ELR (cell line): ENCODE data around the gene MEX3D.
"Not testable (repeated sequence)": the region's sequence is repeated elsewhere in the genome, so short reads cannot be mapped to it uniquely, and the experiment has no call there.

ENCODE experiments used
- DNase-seq: peaks from one replicate; pipeline ENCODE4 v3.0.0-alpha.2; 2015; ENCODE audit warnings: low read depth

Gene MEX3D

DNA sequence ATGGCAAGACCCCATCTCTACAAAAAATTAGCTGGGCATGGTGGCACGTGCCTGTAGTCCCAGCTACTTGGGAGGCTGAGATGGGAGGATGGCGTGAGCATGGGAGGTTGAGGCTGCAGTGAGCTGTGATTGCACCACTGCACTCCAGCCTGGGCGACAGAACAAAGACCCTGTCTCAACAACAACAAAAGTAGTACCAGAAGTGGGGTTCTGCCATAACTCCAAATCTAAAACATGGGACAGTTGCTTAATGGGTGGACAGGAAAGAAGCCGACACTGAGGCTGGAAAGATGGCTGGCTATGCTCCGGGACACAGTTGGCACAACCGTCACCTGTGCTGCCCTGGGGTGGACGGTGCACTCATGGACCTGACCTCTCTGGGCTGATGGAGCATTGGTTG lies 32.4 kb downstream of the MEX3D start:
- not testable (repeated sequence) for DNase-seq

DNA sequence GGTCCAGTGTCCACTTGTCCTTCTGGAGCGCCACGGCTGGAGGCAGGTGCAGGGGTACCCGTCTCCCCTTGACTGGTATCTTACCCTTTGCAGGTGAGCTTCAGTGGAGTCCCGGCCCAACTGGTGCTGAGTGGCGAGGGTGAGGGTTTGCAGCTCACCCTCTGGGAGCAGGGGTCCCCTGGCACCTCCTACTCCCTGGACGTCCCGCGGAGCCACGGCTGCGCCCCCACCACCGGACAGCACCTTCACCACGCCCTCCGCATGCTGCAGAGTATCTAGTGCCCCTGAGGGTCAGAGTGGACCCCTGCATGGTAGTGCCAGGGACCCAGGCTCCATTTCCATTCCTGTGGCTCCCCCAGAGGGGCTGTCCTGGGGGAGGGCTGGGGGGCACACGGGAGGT lies 33.2 kb downstream of the MEX3D start:
- DNase-seq, result no peak

DNA sequence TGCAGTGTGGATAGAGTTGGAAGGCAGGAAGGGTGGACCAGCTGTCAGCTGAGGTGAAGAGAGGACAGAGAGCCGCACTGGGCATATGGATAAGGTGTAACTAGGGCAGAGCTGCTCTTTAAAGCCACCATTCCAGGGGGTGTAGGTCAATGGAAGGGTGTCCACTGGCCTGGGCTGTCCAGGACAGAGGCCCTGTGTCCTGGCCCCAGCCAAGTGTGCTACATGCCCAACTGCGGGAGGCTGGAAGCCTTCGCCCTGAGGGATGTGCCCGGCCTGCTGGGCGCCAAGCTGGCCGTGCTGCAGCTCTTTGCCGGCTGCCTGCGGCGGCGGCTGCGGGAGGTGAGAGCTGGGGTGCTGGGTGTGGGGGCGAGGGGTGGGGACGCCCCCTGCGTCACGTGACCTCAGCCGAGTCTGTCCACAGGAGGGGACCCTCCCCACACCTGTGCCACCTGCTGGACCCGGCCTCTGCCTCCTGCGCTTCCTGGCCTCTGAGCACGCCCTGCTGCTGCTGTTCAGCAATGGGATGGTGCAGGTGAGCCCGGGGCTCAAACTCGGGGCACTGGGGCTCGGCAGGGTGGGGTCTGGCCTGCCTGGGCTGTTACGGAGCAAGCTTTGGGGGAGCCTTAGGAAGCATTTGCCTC lies 34.5 kb downstream of the MEX3D start:
- no peak for DNase-seq

DNA sequence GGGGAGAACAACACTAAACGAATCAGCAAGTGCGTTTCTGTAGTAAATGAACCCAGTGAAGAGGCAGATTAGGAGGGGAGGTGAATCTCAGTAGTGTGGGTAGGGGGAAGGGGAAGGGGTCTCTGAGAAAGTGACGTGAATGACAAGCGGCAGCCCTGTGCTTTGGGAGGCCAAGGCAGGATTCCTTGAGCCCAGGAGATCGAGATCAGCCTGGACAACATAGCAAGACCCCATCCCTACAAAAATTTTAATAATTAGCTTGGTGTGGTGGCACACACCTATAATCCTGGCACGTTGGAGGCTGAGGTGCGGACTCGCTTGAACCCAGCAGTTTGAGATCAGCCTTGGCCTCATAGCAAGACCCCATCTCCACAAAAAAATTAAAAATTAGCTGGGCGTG lies 36.1 kb downstream of the MEX3D start:
- no peak for DNase-seq

DNA sequence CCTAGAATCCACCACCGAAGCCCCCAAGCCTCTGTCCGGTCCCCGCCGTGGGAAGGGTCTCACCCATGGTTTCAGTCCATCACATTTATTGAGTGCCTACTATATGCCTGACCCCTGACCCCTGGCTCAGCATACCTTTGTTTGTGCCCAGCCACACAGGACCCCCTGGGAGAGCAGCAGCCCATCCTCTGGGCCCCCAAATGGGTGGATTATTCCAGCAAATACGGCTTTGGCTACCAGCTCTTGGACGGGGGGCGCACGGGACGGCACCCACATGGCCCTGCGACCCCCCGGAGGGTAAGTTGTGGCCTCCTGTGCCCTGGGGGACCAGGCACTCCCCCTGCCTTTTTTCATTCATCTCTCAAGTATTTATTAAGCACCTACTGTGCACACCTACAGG lies 36.5 kb downstream of the MEX3D start:
- DNase-seq, result no peak

DNA sequence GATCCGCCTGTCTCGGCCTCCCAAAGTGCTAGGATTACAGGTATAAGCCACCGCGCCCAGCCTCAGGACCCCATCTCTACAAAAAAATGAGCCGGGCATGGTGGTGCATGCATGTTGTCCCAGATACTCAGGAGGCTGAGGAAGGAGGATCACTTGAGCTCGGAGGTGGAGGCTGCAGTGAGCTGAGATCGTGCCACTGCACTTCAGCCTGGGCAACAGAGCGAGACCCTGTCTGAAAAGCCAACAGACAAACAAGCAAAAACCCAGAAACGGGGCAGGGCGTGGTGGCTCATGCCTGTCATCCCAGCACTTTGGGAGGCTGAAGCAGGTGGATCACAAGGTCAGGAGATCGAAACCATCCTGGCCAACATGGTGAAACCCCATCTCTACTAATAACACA lies 37.3 kb downstream of the MEX3D start:
- not testable (repeated sequence) for DNase-seq

DNA sequence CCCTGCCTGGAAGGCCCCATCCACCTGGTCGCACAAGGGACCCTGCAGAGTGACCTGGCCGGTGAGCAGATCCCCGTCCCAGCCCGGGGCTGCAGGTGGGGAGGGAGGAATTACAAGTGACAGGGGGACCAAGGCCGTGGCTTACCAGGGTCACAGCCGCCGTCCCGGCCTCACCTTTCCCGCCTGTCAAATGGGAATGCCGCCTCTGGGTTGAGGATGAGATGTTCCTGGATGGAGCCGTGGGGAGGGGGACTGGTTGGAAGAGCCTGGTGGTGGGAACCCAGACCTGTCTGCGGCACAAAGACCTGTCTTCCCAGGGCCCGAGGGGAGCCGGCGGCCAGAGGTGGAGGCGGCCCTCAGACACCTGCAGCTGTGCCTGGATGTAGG lies 38.7 kb downstream of the MEX3D start:
- no peak for DNase-seq

DNA sequence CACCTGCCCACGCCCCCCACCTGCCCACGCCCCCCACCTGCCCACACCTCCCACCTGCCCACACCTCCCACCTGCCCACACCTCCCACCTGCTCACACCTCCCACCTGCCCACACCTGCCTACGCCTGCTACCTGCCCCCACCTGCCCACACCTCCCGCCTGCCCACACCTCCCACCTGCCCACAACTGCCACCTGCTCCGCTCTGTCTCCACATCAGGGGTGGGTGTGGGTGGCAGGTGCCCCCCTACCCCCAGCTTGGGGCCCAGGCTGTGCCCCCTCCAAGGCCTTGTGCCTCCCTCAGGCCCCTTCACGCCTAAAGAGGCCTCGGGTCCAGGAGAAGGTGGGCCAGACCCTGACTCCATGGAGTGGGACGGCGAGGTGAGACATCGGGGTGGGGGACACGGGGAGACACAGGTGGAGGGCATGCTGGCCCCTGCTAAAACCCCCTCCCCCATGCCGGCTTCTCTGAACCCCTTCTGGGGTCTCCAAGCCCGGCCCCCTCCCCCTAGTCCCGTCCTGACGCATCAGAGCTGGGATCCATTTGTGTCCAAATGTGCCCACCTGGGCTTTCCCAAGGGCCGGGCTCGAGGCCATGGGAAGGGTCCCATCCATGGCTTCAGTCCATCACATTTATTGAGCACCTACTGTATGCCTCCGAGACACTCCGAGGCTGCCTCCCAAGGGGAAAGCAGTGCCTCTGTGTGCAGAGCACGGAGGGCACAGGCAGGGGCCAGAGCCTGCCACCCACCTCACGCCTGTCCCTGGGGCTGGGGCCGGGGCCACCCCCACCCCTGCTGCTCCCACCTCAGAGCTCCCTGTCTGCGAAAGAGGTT lies 39.3 kb downstream of the MEX3D start:
- no peak for DNase-seq

DNA sequence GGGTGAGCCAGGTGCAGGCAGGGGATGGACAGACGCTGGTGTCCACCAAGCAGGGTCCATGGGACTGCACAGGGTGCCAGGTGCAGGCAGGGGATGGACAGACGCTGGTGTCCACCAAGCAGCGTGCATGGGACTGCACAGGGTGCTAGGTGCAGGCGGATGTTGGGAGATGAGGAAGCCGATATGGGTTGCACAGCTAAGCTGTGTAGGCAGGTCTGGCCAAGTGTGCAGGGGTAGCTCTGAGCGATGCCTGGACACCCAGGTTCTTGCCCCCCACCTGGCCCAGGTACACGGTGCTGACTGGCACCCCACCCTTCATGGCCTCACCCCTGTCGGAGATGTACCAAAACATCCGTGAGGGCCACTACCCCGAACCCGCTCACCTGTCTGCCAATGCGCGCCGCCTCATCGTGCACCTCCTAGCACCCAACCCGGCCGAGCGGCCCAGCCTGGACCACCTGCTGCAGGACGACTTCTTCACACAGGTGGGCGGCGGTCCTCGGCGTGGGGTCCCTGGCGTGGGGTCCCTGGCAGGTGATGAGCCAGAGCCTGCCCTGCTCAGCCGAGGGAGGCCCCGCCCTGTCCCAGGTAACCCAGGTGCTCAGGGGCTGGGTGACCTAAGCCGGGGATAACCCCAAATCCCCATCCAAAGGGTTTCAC lies 40.3 kb downstream of the MEX3D start:
- no peak for DNase-seq

DNA sequence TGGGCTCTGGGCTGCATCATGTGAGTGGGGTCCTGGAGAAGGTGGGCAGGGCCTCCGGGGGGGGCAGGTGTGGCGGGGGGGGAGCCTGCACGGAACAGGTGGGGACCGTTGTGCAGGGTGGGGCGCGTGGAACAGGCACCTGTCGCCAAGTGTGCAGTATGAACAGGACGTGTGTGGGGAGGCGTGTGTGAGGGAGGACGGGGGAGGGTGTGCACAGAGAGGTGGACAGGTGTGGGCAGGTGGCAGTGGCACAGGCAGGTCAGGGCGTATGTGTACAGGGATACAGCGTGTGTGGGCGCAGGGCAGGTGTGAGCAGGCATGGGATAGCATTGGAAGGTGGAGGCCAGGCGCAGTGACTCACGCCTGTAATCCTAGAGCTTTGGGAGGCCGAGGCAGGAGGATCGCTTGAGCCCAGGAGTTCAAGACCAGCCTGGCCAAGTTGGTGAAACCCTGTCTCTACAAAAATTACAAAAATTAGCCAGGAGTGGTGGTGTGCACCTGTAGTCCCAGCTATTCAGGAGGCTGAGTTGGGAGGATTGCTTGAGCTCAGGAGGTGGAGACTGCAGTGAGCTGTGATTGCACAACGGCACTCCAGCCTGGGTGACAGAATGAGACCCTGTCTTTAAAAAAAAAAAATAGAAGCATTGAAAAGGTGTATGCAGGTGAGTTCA lies 41.0 kb downstream of the MEX3D start:
- DNase-seq, result no peak

DNA sequence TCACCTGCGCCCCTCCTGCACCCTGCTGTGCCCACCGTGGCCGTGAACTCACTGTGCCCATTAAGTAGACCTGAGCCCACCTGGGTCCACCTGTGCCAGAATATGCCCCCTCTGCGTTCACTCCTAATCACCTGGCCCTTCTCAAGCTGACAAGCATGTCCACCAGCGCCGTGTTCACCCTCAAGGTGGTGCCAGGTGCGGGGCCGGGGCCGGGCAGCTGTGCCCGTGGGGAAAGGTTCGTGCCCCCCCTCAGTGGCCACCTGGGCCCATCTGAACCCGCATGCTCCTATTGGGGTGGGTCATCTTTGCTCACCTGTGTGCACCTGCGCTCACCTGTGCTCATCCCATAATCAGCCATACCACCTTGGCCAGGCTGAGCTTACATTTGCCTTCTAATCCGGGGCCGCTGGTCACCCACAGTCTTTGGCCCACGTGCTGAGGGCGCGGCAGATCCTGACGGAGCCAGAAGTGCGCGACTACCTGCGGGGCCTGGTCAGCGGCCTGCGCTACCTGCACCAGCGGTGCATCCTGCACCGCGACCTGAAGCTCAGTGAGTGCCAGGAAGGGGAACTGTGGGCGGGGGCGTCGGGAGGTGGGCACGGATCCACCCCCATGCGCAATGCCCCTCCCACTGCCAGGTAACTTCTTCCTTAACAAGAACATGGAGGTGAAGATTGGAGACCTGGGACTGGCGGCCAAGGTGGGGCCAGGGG lies 41.9 kb downstream of the MEX3D start:
- no peak for DNase-seq

DNA sequence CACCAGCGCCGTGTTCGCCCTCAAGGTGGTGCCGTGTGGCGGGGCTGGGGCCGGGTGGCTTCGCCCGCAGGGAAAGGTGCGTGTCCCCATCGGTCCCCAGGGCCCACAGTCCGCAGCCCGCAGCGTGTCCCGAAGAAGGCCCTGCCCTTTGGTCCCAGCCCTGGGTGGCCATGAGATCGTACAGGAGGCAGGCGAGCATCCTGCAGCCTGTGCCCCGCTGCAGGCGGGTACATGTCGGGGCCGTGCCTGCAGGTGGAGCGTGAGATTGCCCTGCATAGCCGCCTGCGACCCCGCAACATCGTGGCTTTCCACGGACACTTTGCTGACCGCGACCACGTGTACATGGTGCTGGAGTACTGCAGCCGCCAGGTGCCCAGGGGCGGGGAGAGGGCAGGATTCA lies 42.8 kb downstream of the MEX3D start:
- no peak for DNase-seq

DNA sequence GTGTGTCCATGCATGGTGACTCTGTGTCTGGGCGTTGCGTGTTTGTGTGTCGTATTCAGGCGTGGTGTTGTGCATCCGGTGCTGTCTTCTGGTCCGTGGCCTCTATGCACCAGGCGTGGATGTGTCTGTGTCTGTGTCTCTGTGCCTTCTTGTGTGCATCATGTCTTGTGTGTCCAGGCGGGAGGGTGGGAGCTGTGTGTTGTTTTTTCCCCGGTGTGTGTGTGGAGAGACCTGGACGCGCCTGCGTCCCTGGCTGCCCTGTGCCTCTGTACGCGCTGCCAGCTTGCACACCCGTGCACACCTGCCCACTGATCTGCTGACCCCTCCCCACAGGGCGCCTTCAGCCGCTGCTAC lies 43.2 kb downstream of the MEX3D start:
- DNase-seq, result no peak

DNA sequence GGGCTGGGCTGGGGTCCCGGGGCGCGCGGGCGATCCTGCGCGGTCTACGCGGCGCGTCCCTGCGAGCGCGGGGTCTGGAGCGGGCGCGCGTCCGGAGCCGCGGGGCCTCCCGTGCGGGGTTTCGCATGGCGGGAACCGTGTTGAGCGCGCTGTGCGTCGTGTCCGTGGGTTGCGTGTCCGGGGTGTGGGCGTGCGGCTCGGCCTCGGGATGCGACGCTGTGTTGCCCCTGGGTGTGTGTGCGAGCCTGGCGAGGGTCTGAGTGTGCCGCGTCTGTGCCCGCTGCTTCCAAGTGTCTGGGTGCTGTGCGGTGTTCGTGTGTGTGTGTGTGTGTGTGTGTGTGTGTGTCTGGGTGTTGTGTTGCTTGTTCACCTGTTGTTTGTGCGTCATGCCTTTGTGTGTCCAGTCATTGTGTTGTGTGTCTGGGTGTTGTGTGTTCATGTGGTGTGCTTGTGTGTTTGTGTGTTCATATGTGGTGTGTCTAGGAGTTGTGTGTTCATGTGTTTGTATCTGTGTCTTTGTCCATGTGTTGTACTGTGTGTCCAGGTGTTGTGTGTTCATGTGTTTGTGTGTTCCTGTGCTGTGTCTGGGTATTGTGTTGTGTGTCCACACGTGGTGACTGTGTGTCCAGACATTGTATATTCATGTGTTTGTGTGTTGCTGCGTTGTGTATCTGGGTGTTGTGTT lies 43.7 kb downstream of the MEX3D start:
- DNase-seq, result no peak

DNA sequence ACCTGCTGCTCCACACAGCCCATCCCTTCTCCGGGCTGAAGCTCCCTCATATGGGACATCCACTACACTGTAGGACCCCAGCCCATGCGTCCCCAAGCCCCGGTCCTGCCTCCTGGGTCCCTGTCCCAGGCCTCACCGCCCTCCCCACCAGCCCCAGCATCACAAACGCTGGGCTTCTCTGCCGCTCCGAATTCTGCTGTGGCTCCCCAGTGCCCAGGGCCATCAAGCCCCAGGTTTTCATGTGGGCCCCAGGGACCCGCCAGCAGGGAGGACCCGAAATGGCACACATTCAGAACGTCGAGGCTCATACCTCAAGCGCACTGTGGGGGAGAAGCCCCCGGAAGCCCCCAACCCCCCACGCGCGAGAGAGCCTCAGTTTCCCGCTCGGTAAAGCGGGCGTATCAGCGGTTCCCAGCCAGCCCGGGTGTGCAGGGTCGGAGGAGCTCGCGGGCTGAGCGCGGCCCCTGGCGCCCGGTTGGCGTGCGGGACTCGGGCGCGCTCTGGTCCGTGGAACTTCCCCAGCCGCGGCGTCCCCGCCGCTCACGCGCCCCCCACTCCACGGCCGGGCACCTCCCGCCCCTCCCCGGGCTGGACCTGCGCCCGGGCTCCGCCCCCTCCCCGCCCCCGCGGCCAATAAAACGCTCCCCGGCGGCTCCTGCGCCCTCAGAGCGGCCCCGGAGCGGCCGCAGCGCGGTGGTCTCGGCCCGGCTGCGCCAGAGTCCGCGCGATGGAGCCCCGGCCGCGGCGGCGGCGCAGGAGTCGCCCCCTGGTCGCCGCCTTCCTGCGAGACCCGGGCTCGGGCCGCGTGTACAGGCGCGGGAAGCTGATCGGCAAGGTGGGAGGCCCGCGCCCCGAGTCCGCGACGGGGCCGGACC lies 44.5 kb downstream of the MEX3D start, which contains the start of gene PLK5:
TSS of gene PLK5 (plus strand) at position 666 of the 875 bp plus-strand sequence. CDS start 2,920 bp downstream, outside the sequence.
- DNase-seq, result no peak

DNA sequence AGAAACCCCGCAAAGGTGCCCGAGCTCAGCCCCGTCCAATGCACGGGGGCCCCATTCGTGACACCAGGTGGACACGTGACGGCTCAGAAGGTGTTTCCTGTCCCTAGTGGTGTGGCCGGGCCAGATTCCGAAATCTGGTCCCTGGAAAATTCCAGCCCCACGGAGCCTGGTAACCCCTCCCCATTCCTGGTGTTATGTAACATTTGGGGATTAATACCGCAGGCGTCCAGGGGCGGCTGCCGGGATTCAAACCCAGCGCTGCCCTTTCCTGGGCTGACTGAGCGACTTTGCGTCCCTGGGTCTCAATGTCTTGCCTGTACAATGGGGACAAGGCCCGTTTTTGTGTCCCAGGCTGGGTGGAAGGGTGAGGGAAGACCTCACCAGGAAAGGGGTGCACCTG lies 45.3 kb downstream of the MEX3D start:
- DNase-seq, result no peak

DNA sequence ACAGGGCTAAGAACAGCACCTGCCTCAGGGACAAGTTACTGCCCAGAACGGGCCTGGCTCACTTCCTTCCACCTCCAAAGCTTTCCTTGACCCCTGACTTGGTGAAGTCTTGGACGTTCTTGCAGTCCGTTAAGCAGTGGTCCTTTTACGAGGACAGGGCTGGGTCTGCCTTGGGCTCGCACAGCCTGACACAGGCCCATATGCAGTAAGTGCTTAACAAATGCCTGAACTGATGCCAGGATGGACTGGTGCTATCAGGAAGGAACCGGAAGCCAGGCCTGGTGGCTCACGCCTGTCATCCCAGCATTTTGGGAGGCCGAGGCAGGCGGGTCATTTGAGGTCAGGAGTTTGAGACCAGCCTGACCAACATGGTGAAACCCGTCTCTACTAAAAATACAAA lies 46.1 kb downstream of the MEX3D start:
- no peak for DNase-seq

DNA sequence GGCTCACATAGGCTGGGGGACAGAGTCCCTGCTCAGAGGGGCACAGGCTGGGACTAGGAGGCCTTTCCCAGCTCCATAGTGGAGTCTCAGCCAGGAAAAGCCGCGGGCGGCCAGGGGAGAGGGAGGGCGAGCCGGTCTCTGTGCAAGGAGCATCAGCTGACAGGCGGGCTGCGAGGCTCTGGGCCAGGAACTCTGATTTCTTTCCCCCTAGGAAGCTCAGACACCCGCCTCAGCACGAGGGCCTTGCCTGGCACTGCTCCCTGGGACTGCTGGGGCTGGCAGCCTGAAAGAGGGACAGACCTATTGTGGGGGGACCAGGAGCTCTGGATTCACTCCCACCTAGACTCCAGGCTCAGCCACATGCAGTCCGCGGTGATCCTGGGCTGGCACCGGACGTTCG lies 46.5 kb downstream of the MEX3D start:
- DNase-seq, result no peak

DNA sequence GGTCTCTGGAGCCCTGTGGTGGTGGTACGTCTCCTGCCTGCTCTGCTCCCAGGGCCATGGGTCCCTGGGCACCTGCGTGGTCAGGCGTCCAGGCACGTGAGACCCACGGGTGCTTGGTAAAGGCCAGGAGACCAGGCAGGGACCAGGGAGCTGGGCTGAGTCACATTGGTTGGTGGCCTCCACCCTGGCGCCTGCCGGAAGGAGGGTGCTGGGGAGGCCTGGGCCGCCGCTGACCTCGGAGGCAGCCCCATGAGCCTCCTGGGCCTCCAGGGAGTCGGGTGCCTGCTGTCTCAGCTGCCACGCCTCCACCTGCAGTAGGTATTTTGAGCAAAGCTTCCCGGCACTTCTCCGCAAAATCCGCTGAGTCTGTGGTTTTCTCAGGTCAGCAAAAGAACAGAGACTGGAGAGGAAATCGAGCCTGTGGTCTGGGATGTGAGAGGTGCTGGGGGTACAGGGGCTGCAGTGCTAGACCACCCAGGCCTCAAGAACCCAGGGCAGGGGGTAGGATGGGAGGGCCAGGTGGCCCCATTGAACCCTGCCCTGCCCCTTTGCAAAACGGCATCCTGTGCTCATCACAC lies 47.8 kb downstream of the MEX3D start:
- DNase-seq, result no peak

DNA sequence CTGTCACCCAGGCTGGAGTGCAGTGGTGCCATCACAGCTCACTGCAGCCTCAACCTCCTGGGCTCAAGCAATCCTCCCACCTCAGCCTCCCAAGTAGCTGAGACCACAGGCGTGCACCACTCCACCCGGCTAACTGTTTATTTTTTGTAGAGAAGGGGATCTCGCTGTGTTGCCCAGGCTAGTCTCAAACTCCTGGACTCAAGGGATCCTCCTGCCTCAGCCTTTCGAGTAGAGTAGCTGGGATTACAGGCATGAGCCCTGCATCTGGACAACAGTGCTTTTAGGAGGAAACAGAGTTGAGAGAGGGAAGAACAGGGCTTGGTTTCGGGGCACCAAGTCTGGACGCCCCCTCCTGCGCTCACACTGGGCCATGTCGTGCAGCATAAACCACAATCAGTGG lies 48.3 kb downstream of the MEX3D start:
- DNase-seq, result not testable (repeated sequence)
